Measurements from ENCODE around the gene RMND1. TPM values are rescaled to one million over a fixed set of nuclear protein-coding genes. Genes with fewer than 3 reads are reported as not detected.

Gene RMND1
- total RNA-seq, 1 donor from 2014 or later = 15.7 TPM

DNA sequence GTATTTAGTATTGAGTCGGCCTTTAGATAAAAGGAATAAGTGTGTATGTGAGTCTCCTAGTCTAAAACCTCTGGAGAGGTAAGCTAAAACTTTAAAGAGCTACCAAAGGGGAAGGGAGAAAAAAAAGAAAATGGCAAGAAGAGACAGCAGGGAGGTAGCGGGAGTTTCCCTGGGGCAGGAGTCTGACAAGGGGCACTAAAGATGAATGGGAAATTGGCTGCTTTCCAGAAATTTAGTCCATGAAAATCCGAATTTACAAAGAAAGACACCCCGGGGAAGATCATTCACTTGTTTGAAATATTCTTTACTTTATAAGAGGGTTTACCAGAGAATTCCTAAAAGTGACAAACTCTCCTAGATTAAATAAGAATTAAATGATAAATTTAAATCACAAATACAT lies 19.3 kb downstream of the RMND1 start:
- no peak for DNase-seq (ENCODE audit: missing footprints)
- ATAC-seq = no peak
- intact Hi-C loops (cut with DNase I) = no loop called here

DNA sequence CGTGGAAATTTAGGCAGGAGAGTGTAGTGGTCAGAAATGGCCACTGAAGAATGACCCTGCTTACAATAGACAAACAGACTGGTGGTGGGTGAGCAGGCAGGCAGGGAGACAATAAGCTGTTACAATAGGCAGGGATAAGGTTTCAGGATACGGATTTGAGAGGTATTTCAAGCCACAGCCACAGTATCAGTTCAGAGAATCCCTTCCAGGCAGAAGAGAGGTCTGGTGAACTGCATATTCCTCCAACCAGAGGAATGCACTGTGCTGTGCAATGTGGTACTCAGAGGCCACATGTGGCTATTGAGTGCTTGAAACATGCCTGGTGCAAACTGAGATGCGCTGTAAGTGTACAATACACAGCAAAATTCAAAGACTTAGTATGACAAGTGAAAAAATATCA lies 20.6 kb downstream of the RMND1 start:
- intact Hi-C loops (cut with DNase I) = no loop called here
- DNase-seq (ENCODE audit: missing footprints) = no peak
- no peak for ATAC-seq

DNA sequence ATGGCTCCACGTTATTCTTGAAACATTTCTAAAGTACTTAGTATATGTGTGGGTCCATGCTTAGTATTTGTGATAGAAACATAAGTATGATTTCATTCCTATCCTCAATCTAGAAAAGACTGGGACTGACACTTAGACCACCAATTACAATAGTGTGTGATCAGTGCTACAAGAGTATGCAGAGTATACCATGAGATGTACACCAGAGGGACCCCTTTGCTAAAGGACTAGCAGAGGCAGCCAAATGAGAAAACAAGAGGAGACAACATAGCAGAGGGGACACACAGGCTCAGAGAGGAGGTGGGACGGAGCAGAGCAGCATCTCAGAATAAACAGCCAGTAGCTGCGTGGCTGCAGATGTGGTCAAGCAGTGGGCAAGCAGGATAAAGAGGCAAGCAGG lies 21.0 kb downstream of the RMND1 start:
- ATAC-seq = no peak
- intact Hi-C loops (cut with DNase I) = no loop called here
- no peak for DNase-seq (ENCODE audit: missing footprints)

DNA sequence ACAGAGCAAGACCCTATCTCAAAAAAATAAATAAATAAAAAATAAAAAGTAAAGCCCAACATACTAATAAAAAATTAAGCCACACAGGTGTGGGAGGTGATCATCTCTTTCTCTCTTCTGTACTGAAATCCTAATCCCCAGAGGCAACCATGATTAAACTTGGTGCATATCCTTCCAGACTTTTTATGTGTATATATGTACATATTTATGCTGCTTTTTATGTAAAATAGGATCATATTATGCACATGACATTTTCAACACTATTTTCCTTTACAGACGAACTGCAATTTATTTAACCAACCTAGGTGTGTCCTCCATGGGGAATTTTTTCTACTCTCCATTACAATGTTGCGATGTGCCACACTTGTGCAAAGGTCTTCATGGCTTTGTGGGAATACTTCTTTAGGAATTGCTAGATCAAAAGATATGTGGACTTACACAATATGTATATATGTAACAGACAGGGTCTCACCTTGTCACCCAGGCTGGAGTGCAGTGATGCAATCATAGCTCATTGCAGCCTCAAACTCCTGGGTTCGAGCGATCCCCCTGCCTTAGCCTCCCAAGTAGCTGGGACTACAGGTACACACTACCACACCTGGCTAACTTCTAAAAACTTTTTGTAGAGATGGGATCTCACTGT lies 23.7 kb downstream of the RMND1 start:
- intact Hi-C loops (cut with DNase I) = no loop called here
- DNase-seq (ENCODE audit: missing footprints) (no peak), ATAC-seq (no peak)

DNA sequence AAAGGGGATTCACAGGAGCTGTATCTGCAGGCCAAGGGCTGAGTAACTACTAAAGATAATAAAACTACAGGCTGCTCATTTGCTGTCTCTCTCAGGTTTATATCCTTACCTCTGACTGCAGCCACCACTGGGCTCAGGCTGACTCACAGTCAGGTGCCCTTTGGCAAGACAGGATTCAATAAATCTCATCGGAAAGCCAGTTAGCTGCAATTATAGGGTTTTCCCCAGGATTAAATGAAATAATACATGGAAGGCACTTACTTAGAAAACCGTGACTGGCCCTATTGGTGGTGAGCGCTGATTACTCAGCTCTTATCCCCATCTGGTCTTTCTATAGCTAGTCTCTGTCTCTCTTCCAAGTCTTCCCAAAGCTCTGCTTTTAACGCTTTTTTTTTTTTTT lies 26.4 kb downstream of the RMND1 start:
- DNase-seq (ENCODE audit: missing footprints) = no peak
- ATAC-seq = no peak

DNA sequence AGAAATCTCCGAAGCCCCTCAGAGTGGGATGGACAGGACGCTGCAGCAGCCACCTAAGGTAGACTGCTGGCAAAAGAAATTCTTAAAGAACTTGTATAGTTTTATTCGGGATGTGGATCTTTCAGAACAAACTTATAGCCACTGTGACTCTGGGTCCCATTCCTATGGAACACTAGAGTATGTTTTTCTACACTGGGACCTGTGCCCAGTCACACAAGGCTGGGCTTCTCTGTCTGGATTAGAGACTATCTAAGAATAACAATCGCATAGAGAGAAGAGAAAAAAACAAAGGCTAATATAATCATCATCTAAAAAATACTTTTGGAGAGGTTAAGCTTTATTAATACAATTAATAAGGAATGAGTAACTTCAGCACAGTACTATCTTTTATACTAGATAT lies 28.9 kb downstream of the RMND1 start:
- ATAC-seq = no peak
- DNase-seq (ENCODE audit: missing footprints) = no peak
- intact Hi-C loops (cut with DNase I) = no loop called here

More for the DNA sequence above, 26.4 kb downstream of the RMND1 start:
- intact Hi-C loops (cut with DNase I) = no loop called here

DNA sequence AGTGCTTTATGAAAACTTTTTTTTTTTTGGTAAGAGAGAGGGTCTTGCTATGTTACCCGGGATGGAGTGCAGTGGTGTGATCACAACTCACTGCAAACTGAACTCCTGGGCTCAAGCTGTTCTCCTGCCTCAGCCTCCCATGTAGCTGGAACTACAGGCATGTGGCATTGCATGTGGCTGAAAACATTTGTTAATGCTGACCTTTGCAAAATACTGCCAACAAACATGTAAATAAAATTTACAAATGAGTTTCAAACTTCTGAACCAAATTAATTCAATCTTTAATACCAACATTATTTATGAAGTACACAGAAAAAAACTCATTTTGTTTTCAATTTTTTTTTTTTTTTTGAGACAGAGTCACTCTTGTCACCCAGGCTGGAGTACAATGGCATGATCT lies 34.4 kb downstream of the RMND1 start:
- no peak for DNase-seq (ENCODE audit: missing footprints)
- ATAC-seq = no peak
- intact Hi-C loops (cut with DNase I) = no loop called here

DNA sequence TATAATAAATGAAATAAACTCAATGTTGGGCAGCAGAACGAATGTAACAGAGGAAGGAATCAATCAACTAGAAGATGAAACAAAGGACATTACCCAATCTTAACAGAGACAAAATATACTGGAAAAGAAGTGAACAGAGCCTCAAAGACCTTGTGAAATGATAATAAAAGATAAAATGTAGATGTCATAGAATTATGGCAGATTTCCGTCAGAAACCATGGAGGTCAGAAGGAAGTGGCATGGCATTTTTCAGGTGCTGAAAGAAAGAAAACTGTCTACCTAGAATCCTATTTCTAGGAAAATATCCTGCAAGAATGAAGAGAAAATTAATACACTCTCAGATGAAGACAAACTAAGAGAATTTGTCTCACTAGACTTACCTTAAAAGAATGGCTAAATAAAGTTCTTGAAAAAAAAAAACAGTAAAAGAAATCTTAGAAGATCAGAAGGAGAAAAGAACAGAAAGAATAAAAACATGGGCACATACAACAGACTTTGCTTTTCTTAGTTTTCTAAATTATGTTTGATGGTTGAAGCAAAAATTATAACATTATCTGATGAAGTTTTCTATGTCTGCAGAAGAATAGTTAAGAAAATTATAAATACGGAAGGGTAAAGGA lies 37.2 kb downstream of the RMND1 start:
- no peak for ATAC-seq
- no peak for DNase-seq (ENCODE audit: missing footprints)
- intact Hi-C loops (cut with DNase I) = no loop called here

DNA sequence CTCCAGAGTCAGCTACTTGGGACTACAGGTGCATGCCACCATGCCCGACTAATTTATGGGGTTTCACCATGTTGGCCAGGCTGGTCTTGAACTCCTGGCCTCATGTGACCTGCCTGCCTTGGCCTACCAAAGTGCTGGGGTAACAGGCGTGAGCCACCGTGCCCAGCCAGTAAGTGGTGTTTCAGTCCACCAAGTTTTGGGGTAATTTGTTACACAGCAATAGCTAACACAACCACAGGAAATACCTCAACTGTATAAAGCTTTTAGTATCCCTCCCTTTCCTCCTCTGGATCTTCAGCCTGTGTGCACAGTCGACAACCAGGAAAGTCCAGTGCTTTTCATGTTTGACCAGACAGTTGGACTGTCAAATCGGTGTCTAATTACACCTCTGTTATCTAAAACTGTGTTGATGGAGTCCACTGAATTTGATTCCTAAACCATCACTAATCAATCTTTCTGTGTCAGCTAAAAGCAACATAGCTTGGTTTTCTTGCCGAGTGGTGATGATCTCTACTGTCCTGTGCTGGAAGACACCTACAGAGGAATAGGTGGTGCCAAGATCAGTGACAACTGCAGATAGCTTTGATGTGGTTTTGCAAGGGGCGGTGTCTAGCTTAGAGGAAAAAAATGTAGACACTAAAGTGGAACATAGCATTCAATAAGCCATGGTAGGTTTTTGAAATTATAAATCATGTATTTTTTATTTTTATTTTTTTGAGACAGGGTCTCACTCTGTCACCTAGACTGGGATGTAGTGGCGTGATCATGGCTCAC lies 38.4 kb downstream of the RMND1 start:
- ATAC-seq (no peak), DNase-seq (ENCODE audit: missing footprints) (no peak)
- intact Hi-C loops (cut with DNase I) = no loop called here

DNA sequence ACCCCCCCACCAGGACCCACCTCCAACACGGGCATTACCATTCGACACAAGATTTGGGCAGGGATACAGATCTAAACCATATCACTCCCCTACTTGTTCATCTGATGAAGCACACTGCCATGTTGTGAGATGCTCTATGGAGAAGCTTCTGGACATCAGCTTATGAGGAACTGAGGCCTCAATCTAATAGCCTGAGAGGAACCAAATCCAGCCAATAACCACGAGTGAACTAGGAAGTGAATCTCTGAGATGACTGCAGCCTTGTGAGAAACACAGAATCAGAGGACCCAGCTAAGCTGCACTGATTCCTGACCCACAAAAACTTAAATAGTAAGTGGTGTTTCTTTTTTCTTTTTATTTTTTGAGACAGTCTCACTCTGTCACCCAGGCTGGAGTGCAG lies 39.0 kb downstream of the RMND1 start:
- no peak for DNase-seq (ENCODE audit: missing footprints)
- ATAC-seq = no peak
- intact Hi-C loops (cut with DNase I) = no loop called here

DNA sequence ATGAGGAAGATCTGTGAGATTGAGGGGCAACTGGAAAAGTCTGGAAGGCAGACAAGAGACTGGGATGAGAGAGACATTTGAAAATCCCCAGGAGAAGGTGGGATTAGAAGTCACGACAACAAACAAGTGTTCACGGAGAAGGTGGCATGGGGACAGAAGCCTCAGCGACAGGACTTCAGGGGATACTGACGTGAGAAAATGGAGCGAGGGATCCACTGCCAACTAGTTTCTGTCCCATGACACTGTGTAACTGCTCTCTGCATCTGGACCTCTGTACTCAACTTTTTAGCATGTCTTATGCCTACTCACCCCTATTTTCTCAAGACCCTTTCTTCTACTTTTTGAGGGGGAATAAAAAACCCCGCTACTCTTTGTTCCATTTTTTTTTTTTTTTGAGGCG lies 42.2 kb downstream of the RMND1 start:
- intact Hi-C loops (cut with DNase I) = loop anchor here (5.0 kb wide), 1 partner anchor 68 kb away; no protein-coding TSS in a partner anchor
- DNase-seq (ENCODE audit: missing footprints) = no peak
- no peak for ATAC-seq

DNA sequence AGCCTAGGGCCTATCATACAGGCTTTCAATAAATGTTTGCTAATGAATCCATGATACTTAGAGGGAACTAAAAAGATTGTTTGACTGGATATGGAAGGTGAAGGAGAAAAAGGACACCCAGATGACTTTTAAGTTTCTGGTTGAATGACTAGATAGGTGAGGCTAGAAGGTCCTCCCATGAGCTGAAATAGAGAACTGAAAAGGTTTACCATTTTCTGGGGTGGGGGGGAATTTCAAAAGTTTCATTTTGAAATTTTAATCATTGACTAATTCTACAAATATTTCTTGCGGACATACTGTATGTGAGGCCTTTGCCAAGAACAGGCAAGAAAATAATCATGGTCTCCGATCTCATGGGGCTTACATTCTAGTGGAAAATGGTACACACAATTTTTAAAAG lies 42.7 kb downstream of the RMND1 start:
- DNase-seq (ENCODE audit: missing footprints) (no peak), ATAC-seq (no peak)
- intact Hi-C loops (cut with DNase I) = loop anchor here (5.0 kb wide), 1 partner anchor 68 kb away; no protein-coding TSS in a partner anchor

DNA sequence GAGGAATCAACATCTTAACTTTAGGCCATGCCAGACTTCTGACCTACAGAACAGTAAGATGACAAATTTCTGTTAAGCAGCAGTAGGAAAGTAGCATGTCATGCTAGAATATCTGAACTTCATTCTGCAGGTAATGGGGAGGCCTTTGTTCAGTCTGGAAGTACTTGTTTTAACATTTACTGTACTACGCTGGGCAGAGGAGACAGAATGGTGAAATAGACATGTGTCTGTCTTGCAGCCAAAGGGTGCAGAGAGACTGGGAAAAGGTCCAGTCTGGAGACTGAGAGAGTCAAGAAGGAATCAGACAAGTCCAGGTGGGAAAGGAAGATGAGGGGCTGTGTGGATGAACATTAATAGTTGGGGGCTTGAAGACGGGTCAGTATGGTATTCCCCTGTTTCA lies 43.1 kb downstream of the RMND1 start:
- intact Hi-C loops (cut with DNase I) = loop anchor here (5.0 kb wide), 1 partner anchor 68 kb away; no protein-coding TSS in a partner anchor
- ATAC-seq = no peak
- DNase-seq (ENCODE audit: missing footprints) = no peak

DNA sequence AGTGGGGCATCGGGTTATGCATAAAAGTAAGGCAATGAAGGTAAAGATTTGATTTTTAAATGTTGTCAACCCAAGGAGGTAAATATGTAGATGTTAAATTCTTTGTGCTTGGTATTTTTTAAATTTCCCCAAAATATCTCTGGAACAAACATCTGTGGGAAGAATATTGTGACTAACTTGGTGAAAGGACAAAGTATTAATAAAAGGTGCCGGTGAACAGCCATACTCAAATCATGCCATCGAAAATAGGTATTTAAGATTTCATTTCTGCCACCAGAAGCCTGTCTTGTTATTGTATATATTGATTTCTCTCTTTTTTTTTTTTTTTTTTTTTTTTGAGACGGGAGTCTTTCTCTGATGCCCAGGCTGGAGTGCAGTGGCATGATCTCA lies 48.0 kb downstream of the RMND1 start:
- intact Hi-C loops (cut with DNase I) = no loop called here
- DNase-seq (ENCODE audit: missing footprints) = no peak

DNA sequence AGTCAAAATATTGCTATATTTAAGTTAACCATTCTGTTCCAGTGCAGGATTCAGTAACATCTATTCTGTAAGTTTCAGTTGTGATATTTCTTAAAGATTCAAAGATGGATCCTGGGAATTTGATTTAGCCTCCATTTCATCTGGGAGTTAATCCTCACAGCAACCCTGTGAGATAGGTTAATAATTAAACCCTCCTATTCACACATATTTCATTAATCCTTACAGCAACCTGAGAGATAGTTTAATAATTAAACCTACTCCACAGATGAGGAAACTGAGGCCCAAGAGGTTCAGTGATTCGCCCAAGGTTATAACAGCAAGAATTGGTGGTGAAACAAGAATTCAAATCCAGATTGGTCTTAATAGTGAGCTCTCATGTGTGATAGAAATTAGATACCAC lies 49.7 kb downstream of the RMND1 start:
- DNase-seq (ENCODE audit: missing footprints) = no peak
- intact Hi-C loops (cut with DNase I) = no loop called here
- ATAC-seq = no peak

More for the DNA sequence above, 48.0 kb downstream of the RMND1 start:
- no peak for ATAC-seq

DNA sequence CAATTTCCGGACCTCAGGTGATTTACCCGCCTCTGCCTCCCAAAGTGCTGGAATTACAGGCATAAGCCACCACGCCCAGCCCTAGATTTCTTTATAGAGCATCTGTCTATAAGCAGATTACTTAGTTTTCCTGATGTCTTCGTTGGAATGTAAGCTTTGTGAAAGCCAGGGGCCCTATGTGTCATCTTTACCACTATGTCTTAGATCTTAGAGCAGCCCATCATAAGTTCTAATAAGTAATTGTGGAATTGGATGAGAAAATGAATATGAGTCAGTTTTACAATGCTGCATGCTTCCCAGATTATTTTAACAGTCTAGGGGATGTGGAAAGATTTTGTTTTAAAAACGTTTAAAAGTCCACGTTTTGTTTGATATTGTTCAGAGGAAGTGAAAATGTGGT lies 51.5 kb downstream of the RMND1 start:
- no peak for DNase-seq (ENCODE audit: missing footprints)
- no peak for ATAC-seq
- intact Hi-C loops (cut with DNase I) = no loop called here

DNA sequence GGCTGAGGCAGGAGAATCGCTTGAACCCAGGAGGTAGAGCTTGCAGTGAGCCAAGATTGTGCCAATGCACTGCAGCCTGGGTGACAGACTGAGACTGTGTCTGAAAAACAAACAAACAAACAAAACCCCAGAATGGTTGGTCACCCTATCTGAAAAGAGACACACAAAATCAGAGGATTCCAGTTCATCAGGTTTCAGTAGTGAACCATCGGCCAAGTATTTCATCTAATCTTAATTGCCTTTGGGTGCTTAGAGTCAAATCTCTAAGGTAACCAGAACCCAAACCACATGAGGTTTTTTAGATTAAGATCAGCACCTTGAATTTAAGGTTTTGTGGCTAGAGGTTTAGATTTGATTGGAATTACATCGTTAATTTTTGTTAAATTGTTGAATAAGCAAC lies 52.2 kb downstream of the RMND1 start:
- ATAC-seq (no peak), DNase-seq (ENCODE audit: missing footprints) (no peak)
- intact Hi-C loops (cut with DNase I) = no loop called here

DNA sequence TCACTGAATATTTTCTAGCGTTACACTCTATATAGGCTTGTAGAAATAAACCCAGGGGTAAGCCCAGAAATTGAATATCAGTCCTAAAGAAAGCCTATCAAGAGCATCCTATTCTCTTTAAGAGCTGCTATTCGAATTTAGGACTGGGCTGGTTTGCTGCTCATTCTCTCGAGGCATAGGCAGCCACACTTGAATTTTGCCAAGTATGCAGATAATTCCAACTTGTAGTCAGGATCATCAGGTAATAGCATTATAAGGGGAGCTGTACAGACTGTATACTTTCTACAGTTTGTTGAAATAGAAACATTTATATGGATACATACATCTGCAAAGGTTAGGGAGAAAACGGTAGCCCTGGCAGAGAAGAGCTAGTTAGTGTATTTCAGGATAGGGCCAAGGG lies 58.5 kb downstream of the RMND1 start:
- ATAC-seq (no peak), DNase-seq (ENCODE audit: missing footprints) (no peak)
- intact Hi-C loops (cut with DNase I) = loop anchor here (5.0 kb wide), 1 partner anchor 59 kb away; the partner anchor contains the start of gene RMND1

DNA sequence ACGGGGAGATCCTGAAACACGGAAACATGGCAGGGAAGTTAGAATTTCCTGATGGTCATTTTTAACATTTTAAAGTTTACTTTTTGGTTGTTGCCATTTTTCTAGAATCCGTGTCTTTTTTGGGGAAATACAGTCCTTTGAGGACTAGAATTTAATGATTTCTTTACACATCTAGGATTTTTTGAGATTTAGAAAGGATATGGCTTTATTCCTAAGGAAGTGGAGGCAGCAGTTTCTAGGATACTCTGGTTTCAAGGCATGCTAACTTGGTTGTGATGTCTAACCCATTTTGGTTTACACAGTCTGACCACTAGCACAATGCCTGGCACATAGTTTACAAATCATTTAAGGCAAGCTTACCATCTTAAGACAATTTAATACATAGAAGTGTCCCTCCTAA lies 59.5 kb downstream of the RMND1 start:
- ATAC-seq = no peak
- intact Hi-C loops (cut with DNase I) = loop anchor here (5.0 kb wide), 1 partner anchor 60 kb away; the partner anchor contains the start of gene RMND1
- no peak for DNase-seq (ENCODE audit: missing footprints)

Data from Right ventricle myocardium inferior (tissue), 1 donor.